Measurements from ENCODE around the gene PGA3.

PGA3 gene

GRCh38 chr11:61254403-61255025 lies 51.2 kb downstream of the PGA3 start:
- DNase-seq: peak; percentile 60

GRCh38 chr11:61256710-61257482 lies 53.6 kb downstream of the PGA3 start:
- peak; percentile 20 for DNase-seq

- DNase-seq: no peak
Observed at GRCh38 chr11:61258546-61258945, 55.2 kb downstream of the PGA3 start.

GRCh38 chr11:61259363-61259762 lies 56.0 kb downstream of the PGA3 start:
- no peak for DNase-seq

Data from CD4-positive, alpha-beta T cell treated with Interleukin-15 for 1 hour (primary cell).